Gastroesophageal sphincter (tissue), 4 donors: ENCODE results near the gene BRAT1. TPM values are rescaled to one million over a fixed set of nuclear protein-coding genes. Genes with fewer than 3 reads are reported as not detected.
A peak's percentile ranks its signal among the peaks of the same experiment; 100 is the strongest.

ENCODE experiments used
- ATAC-seq: fragments of 150-250 bp; one replicate; pipeline ENCODE4 v1.9.1; 2016; ENCODE audit warnings: mild to moderate bottlenecking, moderate library complexity
- H3K27ac ChIP-seq, 4 donors: fragments of 200-600 bp; sonication (generic) in 3 of 4; 1 replicate in 3 of 4; 2 replicates in 1 of 4; pipeline ENCODE4 v1.5.1; 2016 to 2019
- H3K27me3 ChIP-seq: fragments of 200-600 bp; sonication (generic); one replicate; pipeline ENCODE4 v1.5.1; 2019
- H3K36me3 ChIP-seq, 2 donors: fragments of 200-600 bp; sonication (generic); one replicate each; pipeline ENCODE4 v1.5.1; 2019; ENCODE audit warnings: control low read depth in 1 of 2
- H3K4me1 ChIP-seq, 3 donors: fragments of 200-600 bp; sonication (generic); 1 replicate in 2 of 3; 2 replicates in 1 of 3; pipeline ENCODE4 v1.5.1; 2016 to 2019; ENCODE audit warnings: control low read depth in 2 of 3
- H3K4me3 ChIP-seq, 2 donors: fragments of 200-600 bp; sonication (generic); one replicate each; pipeline ENCODE4 v1.5.1; 2019; ENCODE audit warnings: mild to moderate bottlenecking in 1 of 2, moderate library complexity in 1 of 2
- H3K9me3 ChIP-seq, 3 donors: fragments of 200-600 bp; sonication (generic); one replicate each; pipeline ENCODE4 v1.5.1; 2017 to 2019; ENCODE audit warnings: control low read depth in 2 of 3
- EP300 ChIP-seq: sonication (generic); formaldehyde crosslinking; IDR thresholded peaks from one replicate; pipeline ENCODE4 v1.6.1; 2017; ENCODE audit warnings: antibody characterized with exemption, mild to moderate bottlenecking
- POLR2A ChIP-seq, 2 donors: fragments of 450-650 bp; IDR thresholded peaks; one replicate each; pipeline ENCODE4 v1.6.1; 2017; ENCODE audit warnings: antibody characterized with exemption in 2 of 2, mild to moderate bottlenecking in 2 of 2, moderate library complexity in 1 of 2
- POLR2AphosphoS5 ChIP-seq: sonication (generic); formaldehyde crosslinking; IDR thresholded peaks from one replicate; pipeline ENCODE4 v1.6.1; 2017; ENCODE audit warnings: antibody characterized with exemption
- WGBS, 2 donors: methylation state at CpG; one replicate each; pipeline ENCODE4 v1.1.5; 2018; ENCODE audit warnings: low coverage in 1 of 2; 5-methylcytosine and 5-hydroxymethylcytosine counted together
- total RNA-seq, 4 donors: library from RNA; depleted of rRNA; stranded (reverse); fragments of >200 nt; gene quantifications; one replicate each; pipeline ENCODE4 v1.1.0, GENCODE V29; 2016
- TF ChIP-seq, protein P1 (sequence below), 4 experiments: fragments of 200-600 bp in 2 of 4; fragments of 450-650 bp in 2 of 4; sonication (generic) in 1 of 4; IDR thresholded peaks; one replicate each; pipeline ENCODE4 v1.5.1; 2017 to 2019; ENCODE audit warnings: antibody characterized with exemption in 4 of 4, mild to moderate bottlenecking in 2 of 4, moderate library complexity in 2 of 4

The BRAT1 gene
- total RNA-seq, 4 donors from 2014 or later: 19.9 to 36.0 (median 32.4) TPM

DNA sequence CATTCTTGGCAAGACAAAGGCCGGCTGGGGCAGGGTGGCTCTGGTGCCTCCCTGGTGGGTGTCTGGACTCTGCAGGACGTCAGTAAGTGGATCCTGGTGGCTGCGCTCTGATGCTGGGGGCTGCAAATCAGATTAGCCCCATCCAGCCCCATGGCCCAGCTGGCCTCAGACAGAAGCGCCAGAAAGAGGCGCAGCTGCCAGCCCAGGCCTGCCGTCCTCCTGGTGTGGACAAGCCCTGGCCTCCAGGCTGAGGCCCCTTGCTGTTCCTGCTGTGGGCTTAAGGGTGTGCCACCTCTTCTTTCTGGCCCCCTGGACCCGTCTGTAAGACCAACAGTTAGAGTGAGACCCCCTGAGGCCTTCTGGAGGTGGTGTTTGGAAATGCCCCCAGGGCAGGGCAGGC lies 41.6 kb downstream of the BRAT1 start:
- TF ChIP-seq, protein P1, sequence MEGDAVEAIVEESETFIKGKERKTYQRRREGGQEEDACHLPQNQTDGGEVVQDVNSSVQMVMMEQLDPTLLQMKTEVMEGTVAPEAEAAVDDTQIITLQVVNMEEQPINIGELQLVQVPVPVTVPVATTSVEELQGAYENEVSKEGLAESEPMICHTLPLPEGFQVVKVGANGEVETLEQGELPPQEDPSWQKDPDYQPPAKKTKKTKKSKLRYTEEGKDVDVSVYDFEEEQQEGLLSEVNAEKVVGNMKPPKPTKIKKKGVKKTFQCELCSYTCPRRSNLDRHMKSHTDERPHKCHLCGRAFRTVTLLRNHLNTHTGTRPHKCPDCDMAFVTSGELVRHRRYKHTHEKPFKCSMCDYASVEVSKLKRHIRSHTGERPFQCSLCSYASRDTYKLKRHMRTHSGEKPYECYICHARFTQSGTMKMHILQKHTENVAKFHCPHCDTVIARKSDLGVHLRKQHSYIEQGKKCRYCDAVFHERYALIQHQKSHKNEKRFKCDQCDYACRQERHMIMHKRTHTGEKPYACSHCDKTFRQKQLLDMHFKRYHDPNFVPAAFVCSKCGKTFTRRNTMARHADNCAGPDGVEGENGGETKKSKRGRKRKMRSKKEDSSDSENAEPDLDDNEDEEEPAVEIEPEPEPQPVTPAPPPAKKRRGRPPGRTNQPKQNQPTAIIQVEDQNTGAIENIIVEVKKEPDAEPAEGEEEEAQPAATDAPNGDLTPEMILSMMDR (IDR thresholded peaks at IDR 0.05): no peak
- TF ChIP-seq POLR2AphosphoS5 (no peak), POLR2A (IDR thresholded peaks at IDR 0.05) (no peak), EP300 (no peak)
- ATAC-seq: no peak
- peaks cover 0 to 43% (median 24%) of the 10 kb centered on the region in 3 donors for H3K4me1 ChIP-seq
- H3K9me3 ChIP-seq: no peaks in the 10 kb centered on the region
- H3K36me3 ChIP-seq: no peaks in the 10 kb centered on the region
- no peak overlapping the region for H3K27ac ChIP-seq
- no peak overlapping the region for H3K4me3 ChIP-seq
- WGBS, 2 donors: no CpG with 5 or more reads among the region's 7 CpGs
- peaks cover 6% of the 10 kb centered on the region for H3K27me3 ChIP-seq

DNA sequence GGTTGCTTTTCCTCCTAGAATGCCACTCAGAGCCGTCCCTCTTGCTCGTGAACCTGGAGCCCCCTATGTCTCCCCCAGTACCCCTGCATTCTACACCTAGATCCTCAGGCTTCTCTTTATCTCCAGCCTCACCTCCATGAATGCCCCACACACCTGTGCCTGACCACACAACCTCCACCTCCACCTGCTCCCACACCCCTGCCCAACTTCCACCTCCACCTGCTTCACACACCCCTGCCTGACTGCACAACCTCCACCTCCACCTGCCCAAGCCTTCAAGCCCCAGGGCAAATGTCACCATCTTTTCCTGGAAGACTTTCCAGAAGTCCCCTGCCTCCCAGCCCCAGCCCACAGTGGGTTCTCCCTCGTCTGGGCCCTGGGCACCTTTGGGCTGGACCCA lies 42.6 kb downstream of the BRAT1 start:
- no peaks in the 10 kb centered on the region for H3K36me3 ChIP-seq
- no peak overlapping the region for H3K4me3 ChIP-seq
- peaks cover 0 to 46% (median 23%) of the 10 kb centered on the region in 3 donors for H3K4me1 ChIP-seq
- no peak for ATAC-seq
- WGBS, 2 donors: 68% methylated on average over 2 of the region's 3 CpGs; no CpG with 5 or more reads in 1 of the 2 donors
- H3K9me3 ChIP-seq: no peaks in the 10 kb centered on the region
- no peaks in the 10 kb centered on the region for H3K27me3 ChIP-seq
- H3K27ac ChIP-seq: no peak overlapping the region
- TF ChIP-seq POLR2AphosphoS5 (no peak), POLR2A (IDR thresholded peaks at IDR 0.05) (no peak), EP300 (no peak)
- TF ChIP-seq, protein P1 (IDR thresholded peaks at IDR 0.05): no peak

DNA sequence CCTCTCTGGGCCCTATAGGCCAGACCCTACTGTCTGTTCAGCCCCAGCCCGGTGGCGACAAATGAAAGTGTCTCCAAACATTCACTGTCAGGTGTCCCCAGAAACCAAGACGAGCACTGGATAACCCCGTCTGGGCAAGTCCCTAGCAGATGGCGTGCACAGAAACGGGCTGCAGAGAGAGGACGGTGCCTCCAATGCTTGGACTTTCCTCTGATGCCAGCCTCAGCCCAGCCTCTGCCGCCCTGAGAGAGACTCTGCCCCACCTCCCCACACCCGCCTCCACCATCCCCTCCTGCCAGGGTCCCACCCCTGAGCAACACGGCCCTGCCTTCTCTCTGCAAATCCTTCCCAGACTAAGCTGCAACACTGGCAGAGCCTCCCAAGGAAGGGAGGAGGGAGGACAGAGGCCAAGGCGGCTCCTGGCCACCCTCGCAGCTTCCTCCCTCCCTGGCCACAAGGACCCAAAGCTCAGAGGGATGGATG lies 43.1 kb downstream of the BRAT1 start:
- TF ChIP-seq POLR2AphosphoS5 (no peak), EP300 (no peak), POLR2A (IDR thresholded peaks at IDR 0.05) (no peak)
- TF ChIP-seq, protein P1 (IDR thresholded peaks at IDR 0.05): no peak
- no peaks in the 10 kb centered on the region for H3K9me3 ChIP-seq
- whole genome bisulfite sequencing, 2 donors: 80% methylated on average over 1 of the region's 12 CpGs; no CpG with 5 or more reads in 1 of the 2 donors
- peak overlapping the region in 2 of 4 donors; percentile 47 to 67 for H3K27ac ChIP-seq
- H3K4me1 ChIP-seq: peaks cover 0 to 50% (median 23%) of the 10 kb centered on the region in 3 donors
- no peaks in the 10 kb centered on the region for H3K27me3 ChIP-seq
- no peaks in the 10 kb centered on the region for H3K36me3 ChIP-seq
- no peak overlapping the region for H3K4me3 ChIP-seq
- ATAC-seq: no peak

DNA sequence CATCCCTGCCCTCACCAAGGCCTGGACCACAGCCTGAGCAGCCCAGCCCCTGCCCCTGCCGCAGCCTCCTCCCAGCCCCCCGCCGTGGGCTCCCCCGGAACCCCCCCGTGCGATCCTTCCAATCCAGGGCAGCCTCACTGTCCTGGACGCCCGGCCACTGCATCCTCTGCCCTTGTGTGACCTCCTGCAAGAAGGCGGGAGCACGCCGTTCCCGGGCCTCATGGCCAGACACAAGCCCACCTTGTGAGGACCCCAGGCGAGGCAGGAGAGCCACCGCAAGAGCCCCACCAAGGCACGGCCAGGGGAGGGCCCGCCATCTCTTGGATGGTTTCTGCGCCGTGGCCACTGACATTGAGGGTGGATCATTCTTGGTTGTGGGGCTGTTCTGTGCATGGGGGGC lies 43.6 kb downstream of the BRAT1 start:
- Histone ChIP-seq H3K27me3 (no peaks in the 10 kb centered on the region), H3K4me1 (peaks cover 0 to 50% (median 23%) of the 10 kb centered on the region in 3 donors), H3K9me3 (no peaks in the 10 kb centered on the region), H3K4me3 (no peak overlapping the region), H3K36me3 (no peaks in the 10 kb centered on the region), H3K27ac (peak overlapping the region in 3 of 4 donors; percentile 45 to 67 (median 47))
- TF ChIP-seq POLR2AphosphoS5: no peak
- TF ChIP-seq POLR2A (IDR thresholded peaks at IDR 0.05): no peak
- TF ChIP-seq, protein P1 (IDR thresholded peaks at IDR 0.05): no peak
- no peak for TF ChIP-seq EP300
- no CpG with 5 or more reads among the region's 18 CpGs for WGBS, 2 donors
- no peak for ATAC-seq

DNA sequence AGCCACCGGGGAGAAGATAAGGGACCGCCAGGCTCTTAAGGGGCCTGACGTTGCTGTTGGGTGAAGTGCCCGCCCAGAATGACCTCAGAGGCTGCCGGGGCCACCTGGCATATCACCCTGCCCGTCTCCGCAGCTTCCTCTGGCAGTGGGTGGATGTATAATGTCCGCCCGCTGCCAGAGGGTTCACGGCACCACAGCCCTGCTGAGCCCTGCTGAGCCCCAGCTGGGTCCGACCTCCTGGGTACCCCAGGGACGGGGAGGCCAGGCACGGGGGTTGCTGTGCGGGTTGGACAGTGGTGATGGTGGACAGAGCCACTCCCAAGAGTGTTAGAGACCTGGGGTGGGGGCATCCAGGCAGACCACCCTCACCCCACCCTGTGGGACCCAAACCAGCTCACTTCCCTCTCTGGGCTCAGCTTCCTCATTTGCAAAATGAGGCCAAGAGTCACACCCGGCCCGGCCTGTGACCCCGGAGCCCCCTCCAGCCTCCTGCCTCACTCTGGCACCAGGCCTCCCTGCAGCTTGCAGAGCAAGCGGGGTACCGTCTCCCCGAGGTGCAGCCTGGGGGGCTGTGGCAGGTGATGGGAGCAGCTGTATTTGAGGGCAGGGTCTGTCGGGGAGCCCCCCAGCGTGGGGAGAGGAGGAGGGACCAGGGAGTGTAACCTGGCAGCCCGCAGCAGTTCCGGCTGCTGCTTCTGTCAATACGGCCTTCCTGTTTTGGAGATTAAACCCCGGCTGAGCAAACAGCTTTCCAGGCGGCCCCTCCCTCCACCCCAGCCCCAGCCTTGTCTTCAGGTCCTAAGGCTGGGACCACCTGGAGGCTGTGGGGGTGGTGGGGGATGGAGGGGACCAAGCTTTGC lies 44.2 kb downstream of the BRAT1 start:
- Histone ChIP-seq H3K9me3 (no peaks in the 10 kb centered on the region), H3K27ac (peak overlapping the region in 3 of 4 donors; percentile 45 to 67 (median 47)), H3K36me3 (no peaks in the 10 kb centered on the region), H3K4me1 (peaks cover 0 to 50% (median 23%) of the 10 kb centered on the region in 3 donors), H3K4me3 (peak overlapping the region in 1 of 2 donors; percentile 2), H3K27me3 (no peaks in the 10 kb centered on the region)
- ATAC-seq: peak; percentile 37
- WGBS, 2 donors: 53% methylated on average over 3 of the region's 27 CpGs; no CpG with 5 or more reads in 1 of the 2 donors
- TF ChIP-seq POLR2AphosphoS5 (no peak), POLR2A (IDR thresholded peaks at IDR 0.05) (no peak), EP300 (no peak)
- TF ChIP-seq, protein P1 (IDR thresholded peaks at IDR 0.05): no peak
